Keratinocyte (primary cell): ENCODE data around the gene ETNPPL. TPM values are rescaled to one million over a fixed set of nuclear protein-coding genes. Genes with fewer than 3 reads are reported as not detected.

Source experiments
- DNase-seq: peaks from one replicate; pipeline ENCODE4 v3.0.0-alpha.2; 2011; ENCODE audit warnings: low read depth, missing footprints, low spot score
- FAIRE-seq: peaks from 2 replicates; lab custom pipeline; 2011; peaks lifted over from hg19 to GRCh38; lab: Jason Lieb, UNC
- H2AFZ ChIP-seq: 2 replicates; pipeline ENCODE4 v1.6.0; 2012; ENCODE audit warnings: low read length, control low read depth, inconsistent platforms; ENCODE audit not compliant: control insufficient read depth
- H3K27ac ChIP-seq: 2 replicates; pipeline ENCODE4 v1.5.1; 2011; ENCODE audit warnings: low read length; ENCODE audit not compliant: control insufficient read depth, insufficient read depth
- H3K27me3 ChIP-seq: 3 replicates; pipeline ENCODE4 v1.6.0; 2011; ENCODE audit warnings: low read length; ENCODE audit not compliant: control insufficient read depth, insufficient read depth; ENCODE audit errors: extremely low read depth
- H3K36me3 ChIP-seq, 2 experiments: 2 replicates in 1 of 2; 3 replicates in 1 of 2; pipeline ENCODE4 v1.5.1; 2011; ENCODE audit warnings: low read length in 2 of 2, mild to moderate bottlenecking in 1 of 2; ENCODE audit not compliant: control insufficient read depth in 2 of 2, insufficient read depth in 2 of 2; ENCODE audit errors: extremely low read depth in 1 of 2
- H3K4me1 ChIP-seq: 3 replicates; pipeline ENCODE4 v1.5.1; 2011; ENCODE audit warnings: low read length; ENCODE audit not compliant: control insufficient read depth, insufficient read depth; ENCODE audit errors: extremely low read depth
- H3K4me2 ChIP-seq: 3 replicates; pipeline ENCODE4 v1.6.0; 2011; ENCODE audit warnings: low read depth, low read length; ENCODE audit not compliant: control insufficient read depth, insufficient read depth; ENCODE audit errors: extremely low read depth
- H3K4me3 ChIP-seq, 3 experiments: fragments of 200-600 bp in 1 of 3; sonication (generic) in 1 of 3; 2 replicates in 2 of 3; 3 replicates in 1 of 3; pipeline ENCODE4 v1.5.1; 2011 to 2016; ENCODE audit warnings: low read length in 3 of 3, mild to moderate bottlenecking in 3 of 3, control low read depth in 2 of 3, inconsistent platforms in 1 of 3, low read depth in 1 of 3, mixed read lengths in 1 of 3, mixed run types in 1 of 3, moderate library complexity in 1 of 3; ENCODE audit not compliant: control insufficient read depth in 2 of 3, insufficient read depth in 2 of 3; ENCODE audit errors: extremely low read depth in 1 of 3
- H3K79me2 ChIP-seq: 2 replicates; pipeline ENCODE4 v1.6.0; 2012; ENCODE audit warnings: low read length; ENCODE audit not compliant: control insufficient read depth, insufficient read depth
- H3K9ac ChIP-seq: 3 replicates; pipeline ENCODE4 v1.6.0; 2011; ENCODE audit warnings: low read length; ENCODE audit not compliant: control insufficient read depth, insufficient read depth; ENCODE audit errors: extremely low read depth
- H3K9me1 ChIP-seq: 3 replicates; pipeline ENCODE4 v1.6.0; 2011; ENCODE audit warnings: low read length; ENCODE audit not compliant: control insufficient read depth, insufficient read depth; ENCODE audit errors: extremely low read depth
- H3K9me3 ChIP-seq: 2 replicates; pipeline ENCODE4 v1.5.1; 2012; ENCODE audit warnings: low read depth, low read length; ENCODE audit not compliant: control insufficient read depth
- H4K20me1 ChIP-seq: 3 replicates; pipeline ENCODE4 v1.6.0; 2011; ENCODE audit warnings: low read length; ENCODE audit not compliant: control insufficient read depth, insufficient read depth; ENCODE audit errors: extremely low read depth
- CTCF ChIP-seq, 3 experiments: IDR thresholded peaks in 1 of 3; conservative IDR thresholded peaks in 1 of 3; optimal IDR thresholded peaks in 1 of 3; 2 replicates in 2 of 3; 3 replicates in 1 of 3; pipeline versions ENCODE3 to v1.5.1; 2011; ENCODE audit warnings: low read length in 3 of 3, mild to moderate bottlenecking in 3 of 3, moderate library complexity in 2 of 3, control low read depth in 1 of 3, inconsistent platforms in 1 of 3; ENCODE audit not compliant: insufficient read depth in 2 of 3; ENCODE audit errors: extremely low read depth in 1 of 3
- EZH2 ChIP-seq: IDR thresholded peaks from one replicate; pipeline ENCODE4 v1.6.1; 2012; ENCODE audit warnings: inconsistent platforms, mild to moderate bottlenecking, low read length, moderate library complexity
- dilution Hi-C: fragments of 300-500 bp; cut with MboI; formaldehyde crosslinking; loops from one replicate; pipeline ENCODE4 v1.7.0; 2020; ENCODE audit warnings: low sequenced_read_pairs; ENCODE audit not compliant: extremely low pct_ligation_motif_present
- polyA plus RNA-seq, 5 experiments: library from polyadenylated mRNA; depleted of rRNA in 3 of 5; stranded (reverse) in 3 of 5; stranded (forward) in 1 of 5; unstranded in 1 of 5; fragments of >200 nt; gene quantifications; 1 replicate in 1 of 5; 2 replicates in 3 of 5; 3 replicates in 1 of 5; pipeline versions ENCODE4 v1.2.1 to v1.2.3, GENCODE V29; 2011 to 2012; ENCODE audit warnings: missing spikeins in 2 of 5, low read depth in 1 of 5, low replicate concordance in 1 of 5

The ETNPPL gene
- polyA plus RNA-seq, 1 donor (not counting 4 experiments of a cell fraction or from before 2014, with no cell fraction given), result not detected

GRCh38 chr4:108810087-108810486 is 47.2 kb upstream of the ETNPPL start:
- DNase-seq (no peak), FAIRE-seq (no peak)
- Histone ChIP-seq H2AFZ (no peak overlapping the region), H3K27me3 (no peaks in the 10 kb centered on the region), H3K79me2 (no peaks in the 10 kb centered on the region), H3K27ac (no peak overlapping the region), H4K20me1 (no peaks in the 10 kb centered on the region), H3K4me3 (no peak overlapping the region), H3K9me1 (no peaks in the 10 kb centered on the region), H3K4me2 (no peak overlapping the region), H3K36me3 (no peaks in the 10 kb centered on the region), H3K9me3 (no peaks in the 10 kb centered on the region), H3K4me1 (peaks cover 2% of the 10 kb centered on the region), H3K9ac (no peak overlapping the region)
- no peak for TF ChIP-seq CTCF (optimal IDR thresholded peaks at IDR 0.05 in 1 of 3, IDR thresholded peaks at IDR 0.05 in 1 of 3, conservative IDR thresholded peaks at IDR 0.05 in 1 of 3; ENCODE audit: extremely low read depth in 1 of 3, insufficient read depth in 2 of 3, low read length in 3 of 3)
- TF ChIP-seq EZH2, result no peak
- dilution Hi-C loops, result no loop called here

GRCh38 chr4:108804648-108805273 is 41.9 kb upstream of the ETNPPL start:
- no peaks in the 10 kb centered on the region for H3K36me3 ChIP-seq
- no peak for DNase-seq
- TF ChIP-seq EZH2, result no peak
- no peak for TF ChIP-seq CTCF (optimal IDR thresholded peaks at IDR 0.05 in 1 of 3, IDR thresholded peaks at IDR 0.05 in 1 of 3, conservative IDR thresholded peaks at IDR 0.05 in 1 of 3; ENCODE audit: extremely low read depth in 1 of 3, insufficient read depth in 2 of 3, low read length in 3 of 3)
- no peak overlapping the region for H3K4me2 ChIP-seq
- no peak for FAIRE-seq
- H3K9me3 ChIP-seq, result no peaks in the 10 kb centered on the region
- H3K27me3 ChIP-seq, result no peaks in the 10 kb centered on the region
- no peaks in the 10 kb centered on the region for H3K79me2 ChIP-seq
- no peaks in the 10 kb centered on the region for H3K9me1 ChIP-seq
- dilution Hi-C loops, result no loop called here
- H2AFZ ChIP-seq, result no peak overlapping the region
- no peak overlapping the region for H3K4me3 ChIP-seq
- no peaks in the 10 kb centered on the region for H4K20me1 ChIP-seq
- H3K27ac ChIP-seq, result no peak overlapping the region
- H3K4me1 ChIP-seq, result no peaks in the 10 kb centered on the region
- H3K9ac ChIP-seq, result no peak overlapping the region
